Panc1 (cell line): ENCODE data around the gene XXYLT1. TPM values are rescaled to one million over a fixed set of nuclear protein-coding genes. Genes with fewer than 3 reads are reported as not detected.

Experiments
- ATAC-seq: fragments of 200-7000 bp; cut with Tn5 transposase; 2 replicates; pipeline ENCODE4 v1.9.1; 2020; ENCODE audit warnings: mild to moderate bottlenecking, moderate library complexity
- BruUV-seq: library from RNA; stranded (reverse); fragments of 400-500 nt; replicated peaks from 2 replicates; lab custom pipeline; 2021; lab: Mats Ljungman, UMichigan
- CTCF ChIA-PET: fragments of 300-600 bp; sonication (Branson Sonifier 250); formaldehyde crosslinking; loops from one replicate; lab custom pipeline; 2022; ENCODE audit warnings: antibody characterized with exemption; lab: Charles Lee
- POLR2A ChIA-PET: fragments of 300-600 bp; sonication (Branson Sonifier 250); formaldehyde crosslinking; loops from one replicate; lab custom pipeline; 2022; ENCODE audit warnings: antibody characterized with exemption; lab: Charles Lee
- DNase-seq: peaks from one replicate; pipeline ENCODE4 v3.0.0-alpha.2; 2010; ENCODE audit warnings: low read depth, low spot score
- H3K27ac ChIP-seq: 2 replicates; pipeline ENCODE4 v1.5.1; 2011; ENCODE audit warnings: mild to moderate bottlenecking, low read length, inconsistent platforms
- H3K27me3 ChIP-seq: fragments of 200-500 bp; sonication (Bioruptor generic); 2 replicates; pipeline ENCODE4 v1.6.0; 2014; ENCODE audit warnings: low read length, inconsistent platforms; ENCODE audit not compliant: control insufficient read depth, insufficient read depth
- H3K36me3 ChIP-seq: fragments of 200-500 bp; sonication (Bioruptor generic); 2 replicates; pipeline ENCODE4 v1.5.1; 2014; ENCODE audit warnings: inconsistent platforms, mild to moderate bottlenecking, low read length, moderate library complexity; ENCODE audit not compliant: control insufficient read depth, insufficient read depth
- H3K4me1 ChIP-seq: 2 replicates; pipeline ENCODE4 v1.5.1; 2011; ENCODE audit warnings: inconsistent platforms, mild to moderate bottlenecking, low read length, moderate library complexity; ENCODE audit not compliant: control insufficient read depth, insufficient read depth
- H3K4me3 ChIP-seq, 2 experiments: 2 replicates each; pipeline ENCODE4 v1.5.1; 2011 to 2012; ENCODE audit warnings: low read depth in 2 of 2, low read length in 2 of 2, mild to moderate bottlenecking in 2 of 2, inconsistent platforms in 1 of 2, moderate library complexity in 1 of 2
- H3K9me3 ChIP-seq: fragments of 200-500 bp; sonication (Bioruptor generic); 2 replicates; pipeline ENCODE4 v1.5.1; 2014; ENCODE audit warnings: low read depth, mild to moderate bottlenecking, inconsistent platforms, low read length, moderate library complexity; ENCODE audit not compliant: control insufficient read depth, insufficient read depth
- POLR2AphosphoS5 ChIP-seq: IDR thresholded peaks from 2 replicates; pipeline ENCODE4 v1.6.1; 2012; ENCODE audit warnings: mild to moderate bottlenecking, low read depth, low read length, moderate library complexity
- SIN3A ChIP-seq: IDR thresholded peaks from 2 replicates; pipeline ENCODE4 v1.6.1; 2012; ENCODE audit warnings: low read depth, mild to moderate bottlenecking, low read length, moderate library complexity, borderline replicate concordance; ENCODE audit not compliant: insufficient read depth
- TCF7L2 ChIP-seq: IDR thresholded peaks from 2 replicates; pipeline ENCODE4 v1.6.1; 2011; ENCODE audit warnings: mild to moderate bottlenecking, low read depth, low read length, inconsistent platforms
- in situ Hi-C: cut with HindIII; loops from 2 replicates; pipeline ENCODE4 v1.10.0; 2016; ENCODE audit warnings: low sequenced_read_pairs, low pct_unique_long_range_greater_than_20kb
- intact Hi-C: fragments of 100-400 bp; cut with micrococcal nuclease; formaldehyde crosslinking; loops from one replicate; pipeline ENCODE4 v1.10.0; 2022; ENCODE audit not compliant: unreplicated experiment
- total RNA-seq: library from RNA; stranded (reverse); gene quantifications from one replicate; pipeline ENCODE4 v1.2.1, GENCODE V29; 2021; ENCODE audit not compliant: unreplicated experiment
- TF ChIP-seq, protein P1 (sequence below): fragments of 450-650 bp; IDR thresholded peaks from 2 replicates; pipeline ENCODE4 v1.5.1; 2017; ENCODE audit warnings: mild to moderate bottlenecking
- TF ChIP-seq, protein P2 (sequence below), 2 experiments: IDR thresholded peaks; 2 replicates each; pipeline ENCODE4 v1.6.1; 2011 to 2012; ENCODE audit warnings: low read depth in 2 of 2, control low read depth in 1 of 2, low read length in 1 of 2, mild to moderate bottlenecking in 1 of 2, moderate library complexity in 1 of 2; ENCODE audit not compliant: insufficient read depth in 1 of 2

XXYLT1 gene
- total RNA-seq, 1 experiment from 2014 or later, result 26.0 TPM

DNA sequence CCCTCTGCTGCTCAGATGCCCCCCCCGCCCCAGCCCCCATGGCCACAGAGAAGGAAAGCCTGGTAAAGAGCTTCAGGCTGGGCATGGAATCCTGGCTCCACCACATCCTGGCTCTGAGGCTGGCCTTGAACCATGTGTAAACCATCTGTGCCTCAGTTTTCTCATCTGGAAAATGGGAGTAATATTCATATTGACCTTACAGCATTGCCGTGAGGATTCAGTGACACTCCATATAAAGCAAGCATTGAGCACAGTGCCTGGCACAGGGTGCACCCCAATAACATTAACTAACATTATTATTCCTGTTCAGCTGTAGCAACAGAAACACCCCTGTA, 150.7 kb downstream of the XXYLT1 start:
- H3K27ac ChIP-seq, result peak overlapping the region; percentile 78
- ATAC-seq, result no peak; the same call in 1 of the 2 replicates

DNA sequence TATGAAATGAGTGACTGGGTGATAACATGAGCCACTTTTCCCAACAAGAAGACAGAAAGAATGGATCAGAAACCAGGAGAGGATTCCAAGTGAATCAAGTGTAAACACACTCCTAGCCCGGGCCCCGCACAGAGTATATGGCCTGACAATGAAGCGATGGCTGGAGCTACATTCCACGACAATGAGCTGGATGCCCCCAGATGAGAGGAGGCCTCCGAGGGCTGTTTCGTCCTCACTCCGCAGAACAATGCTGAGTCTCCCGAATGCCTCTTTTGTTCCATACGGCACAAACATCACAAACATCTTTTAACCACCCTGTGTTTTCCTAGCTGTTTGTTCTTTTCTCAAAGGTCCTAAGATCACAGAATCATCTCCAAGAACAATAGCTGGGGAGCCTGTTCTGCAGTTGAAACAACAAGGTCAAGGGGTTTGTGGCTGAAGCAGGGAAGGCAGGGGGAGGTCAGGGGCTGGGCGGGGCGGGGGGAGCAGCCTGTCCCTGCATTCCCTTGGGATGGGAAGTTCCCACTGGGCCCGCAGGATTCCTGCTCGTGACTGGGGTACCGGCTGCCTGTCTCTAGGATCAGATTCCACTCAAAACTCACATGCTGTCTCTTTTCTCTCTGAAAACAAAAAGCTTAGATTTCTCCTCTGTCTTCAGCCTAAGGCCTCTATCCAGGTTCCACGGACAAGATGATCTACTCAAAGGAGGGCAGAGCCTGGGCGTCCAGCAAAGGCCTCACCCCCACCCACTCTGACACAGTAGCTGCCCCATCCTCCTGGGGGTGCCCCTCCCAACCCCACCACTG, 151.3 kb downstream of the XXYLT1 start:
- DNase-seq (no peak), ATAC-seq (peak; percentile 82)
- H3K27me3 ChIP-seq, result no peaks in the 10 kb centered on the region
- POLR2A ChIA-PET, result interaction anchor here (0.6 kb wide), 1 partner anchor 152 kb away, joined by 8 read pairs; the partner anchor contains the start of gene XXYLT1
- CTCF ChIA-PET, result interaction anchor here (0.5 to 1.4 kb wide), 5 partner anchors 12 to 437 kb away, joined by 3 to 5 read pairs (median 4); no protein-coding TSS in a partner anchor
- TF ChIP-seq, protein P1, sequence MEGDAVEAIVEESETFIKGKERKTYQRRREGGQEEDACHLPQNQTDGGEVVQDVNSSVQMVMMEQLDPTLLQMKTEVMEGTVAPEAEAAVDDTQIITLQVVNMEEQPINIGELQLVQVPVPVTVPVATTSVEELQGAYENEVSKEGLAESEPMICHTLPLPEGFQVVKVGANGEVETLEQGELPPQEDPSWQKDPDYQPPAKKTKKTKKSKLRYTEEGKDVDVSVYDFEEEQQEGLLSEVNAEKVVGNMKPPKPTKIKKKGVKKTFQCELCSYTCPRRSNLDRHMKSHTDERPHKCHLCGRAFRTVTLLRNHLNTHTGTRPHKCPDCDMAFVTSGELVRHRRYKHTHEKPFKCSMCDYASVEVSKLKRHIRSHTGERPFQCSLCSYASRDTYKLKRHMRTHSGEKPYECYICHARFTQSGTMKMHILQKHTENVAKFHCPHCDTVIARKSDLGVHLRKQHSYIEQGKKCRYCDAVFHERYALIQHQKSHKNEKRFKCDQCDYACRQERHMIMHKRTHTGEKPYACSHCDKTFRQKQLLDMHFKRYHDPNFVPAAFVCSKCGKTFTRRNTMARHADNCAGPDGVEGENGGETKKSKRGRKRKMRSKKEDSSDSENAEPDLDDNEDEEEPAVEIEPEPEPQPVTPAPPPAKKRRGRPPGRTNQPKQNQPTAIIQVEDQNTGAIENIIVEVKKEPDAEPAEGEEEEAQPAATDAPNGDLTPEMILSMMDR, result no peak
- TF ChIP-seq, protein P2, sequence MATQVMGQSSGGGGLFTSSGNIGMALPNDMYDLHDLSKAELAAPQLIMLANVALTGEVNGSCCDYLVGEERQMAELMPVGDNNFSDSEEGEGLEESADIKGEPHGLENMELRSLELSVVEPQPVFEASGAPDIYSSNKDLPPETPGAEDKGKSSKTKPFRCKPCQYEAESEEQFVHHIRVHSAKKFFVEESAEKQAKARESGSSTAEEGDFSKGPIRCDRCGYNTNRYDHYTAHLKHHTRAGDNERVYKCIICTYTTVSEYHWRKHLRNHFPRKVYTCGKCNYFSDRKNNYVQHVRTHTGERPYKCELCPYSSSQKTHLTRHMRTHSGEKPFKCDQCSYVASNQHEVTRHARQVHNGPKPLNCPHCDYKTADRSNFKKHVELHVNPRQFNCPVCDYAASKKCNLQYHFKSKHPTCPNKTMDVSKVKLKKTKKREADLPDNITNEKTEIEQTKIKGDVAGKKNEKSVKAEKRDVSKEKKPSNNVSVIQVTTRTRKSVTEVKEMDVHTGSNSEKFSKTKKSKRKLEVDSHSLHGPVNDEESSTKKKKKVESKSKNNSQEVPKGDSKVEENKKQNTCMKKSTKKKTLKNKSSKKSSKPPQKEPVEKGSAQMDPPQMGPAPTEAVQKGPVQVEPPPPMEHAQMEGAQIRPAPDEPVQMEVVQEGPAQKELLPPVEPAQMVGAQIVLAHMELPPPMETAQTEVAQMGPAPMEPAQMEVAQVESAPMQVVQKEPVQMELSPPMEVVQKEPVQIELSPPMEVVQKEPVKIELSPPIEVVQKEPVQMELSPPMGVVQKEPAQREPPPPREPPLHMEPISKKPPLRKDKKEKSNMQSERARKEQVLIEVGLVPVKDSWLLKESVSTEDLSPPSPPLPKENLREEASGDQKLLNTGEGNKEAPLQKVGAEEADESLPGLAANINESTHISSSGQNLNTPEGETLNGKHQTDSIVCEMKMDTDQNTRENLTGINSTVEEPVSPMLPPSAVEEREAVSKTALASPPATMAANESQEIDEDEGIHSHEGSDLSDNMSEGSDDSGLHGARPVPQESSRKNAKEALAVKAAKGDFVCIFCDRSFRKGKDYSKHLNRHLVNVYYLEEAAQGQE (IDR thresholded peaks at IDR 0.05; ENCODE audit: insufficient read depth in 1 of 2, low read depth in 2 of 2, low read length in 1 of 2), result no peak
- TF ChIP-seq SIN3A (no peak), TCF7L2 (0 out of 2 replicates have a peak, but pooled peaks have one; percentile 39), POLR2AphosphoS5 (no peak; the same call in 1 of the 2 replicates)
- in situ Hi-C loops (no loop called here), intact Hi-C loops (no loop called here)
- no peak overlapping the region for H3K4me3 ChIP-seq
- BruUV-seq, result no TSS peak
- H3K36me3 ChIP-seq, result no peaks in the 10 kb centered on the region
- H3K4me1 ChIP-seq, result peaks cover 33% of the 10 kb centered on the region
- H3K27ac ChIP-seq, result peak overlapping the region; percentile 78
- H3K9me3 ChIP-seq, result no peaks in the 10 kb centered on the region

More for the DNA sequence above, 150.7 kb downstream of the XXYLT1 start:
- ChIA-PET POLR2A (no interaction called here), CTCF (interaction anchor here (1.2 to 1.4 kb wide), 2 partner anchors 13 to 438 kb away, joined by 4 to 5 read pairs; no protein-coding TSS in a partner anchor)
- no peaks in the 10 kb centered on the region for H3K27me3 ChIP-seq
- in situ Hi-C loops, result no loop called here
- intact Hi-C loops, result no loop called here
- TF ChIP-seq, protein P2 (IDR thresholded peaks at IDR 0.05; ENCODE audit: insufficient read depth in 1 of 2, low read depth in 2 of 2, low read length in 1 of 2), result no peak
- TF ChIP-seq, protein P1, result no peak
- TF ChIP-seq POLR2AphosphoS5 (no peak), SIN3A (no peak), TCF7L2 (no peak)
- peaks cover 33% of the 10 kb centered on the region for H3K4me1 ChIP-seq
- no peaks in the 10 kb centered on the region for H3K9me3 ChIP-seq
- no peaks in the 10 kb centered on the region for H3K36me3 ChIP-seq
- no TSS peak for BruUV-seq
- H3K4me3 ChIP-seq, result no peak overlapping the region
- no peak for DNase-seq
